ENCODE measurements around the gene ZBTB32.

DNA sequence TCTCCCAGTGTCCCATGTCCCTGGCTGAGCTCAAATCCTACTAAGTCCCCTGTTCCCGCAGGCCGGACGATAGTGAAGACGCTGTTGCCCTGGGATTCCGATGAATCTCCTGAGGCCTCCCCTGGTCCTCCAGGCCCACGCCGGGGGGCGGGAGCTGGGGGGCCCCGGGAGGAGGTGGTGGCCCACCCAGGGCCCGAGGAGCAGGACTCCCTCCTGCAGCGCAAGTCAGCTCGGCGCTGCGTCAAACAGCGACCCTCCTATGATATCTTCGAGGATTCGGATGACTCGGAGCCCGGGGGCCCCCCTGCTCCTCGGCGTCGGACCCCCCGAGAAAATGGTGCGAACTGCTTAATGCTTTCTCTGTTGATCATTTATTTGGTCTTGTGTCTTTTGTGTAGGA lies 19.3 kb downstream of the ZBTB32 start:
- TF ChIP-seq, protein P1, sequence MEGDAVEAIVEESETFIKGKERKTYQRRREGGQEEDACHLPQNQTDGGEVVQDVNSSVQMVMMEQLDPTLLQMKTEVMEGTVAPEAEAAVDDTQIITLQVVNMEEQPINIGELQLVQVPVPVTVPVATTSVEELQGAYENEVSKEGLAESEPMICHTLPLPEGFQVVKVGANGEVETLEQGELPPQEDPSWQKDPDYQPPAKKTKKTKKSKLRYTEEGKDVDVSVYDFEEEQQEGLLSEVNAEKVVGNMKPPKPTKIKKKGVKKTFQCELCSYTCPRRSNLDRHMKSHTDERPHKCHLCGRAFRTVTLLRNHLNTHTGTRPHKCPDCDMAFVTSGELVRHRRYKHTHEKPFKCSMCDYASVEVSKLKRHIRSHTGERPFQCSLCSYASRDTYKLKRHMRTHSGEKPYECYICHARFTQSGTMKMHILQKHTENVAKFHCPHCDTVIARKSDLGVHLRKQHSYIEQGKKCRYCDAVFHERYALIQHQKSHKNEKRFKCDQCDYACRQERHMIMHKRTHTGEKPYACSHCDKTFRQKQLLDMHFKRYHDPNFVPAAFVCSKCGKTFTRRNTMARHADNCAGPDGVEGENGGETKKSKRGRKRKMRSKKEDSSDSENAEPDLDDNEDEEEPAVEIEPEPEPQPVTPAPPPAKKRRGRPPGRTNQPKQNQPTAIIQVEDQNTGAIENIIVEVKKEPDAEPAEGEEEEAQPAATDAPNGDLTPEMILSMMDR (IDR thresholded peaks at IDR 0.05 in 4 of 5, conservative IDR thresholded peaks at IDR 0.05 in 1 of 5): no peak
- no peak for TF ChIP-seq POLR2A (IDR thresholded peaks at IDR 0.05)
